Measurements from ENCODE around the gene TSPAN5. TPM values are rescaled to one million over a fixed set of nuclear protein-coding genes. Genes with fewer than 3 reads are reported as not detected.

The TSPAN5 gene
- total and polyA plus RNA-seq, 11 donors = 1.0 to 10.2 (median 5.6) TPM

GRCh38 chr4:98700656-98701055 is 42.2 kb upstream of the TSPAN5 start:
- Histone ChIP-seq H3K9me3 (peaks cover 0 to 25% (median 0%) of the 10 kb centered on the region in 12 donors), H3K4me1 (no peaks in the 10 kb centered on the region), H3K27me3 (no peaks in the 10 kb centered on the region), H3K27ac (no peak overlapping the region), H3K4me3 (no peak overlapping the region), H3K36me3 (no peaks in the 10 kb centered on the region)
- intact Hi-C loops (cut with DNase I) = no loop called here
- ATAC-seq (no peak), DNase-seq (no peak)
- WGBS, 4 donors = 78 to 88% (median 83%) methylated on average over 3 of the region's 3 CpGs
- TF ChIP-seq POLR2A (IDR thresholded peaks at IDR 0.05) = no peak
- no peak for TF ChIP-seq CTCF (IDR thresholded peaks at IDR 0.05)

- Histone ChIP-seq H3K36me3 (no peaks in the 10 kb centered on the region), H3K9me3 (peaks cover 0 to 18% (median 0%) of the 10 kb centered on the region in 12 donors), H3K27ac (no peak overlapping the region), H3K4me1 (no peaks in the 10 kb centered on the region), H3K4me3 (no peak overlapping the region), H3K27me3 (no peaks in the 10 kb centered on the region)
- no peak for ATAC-seq
- no peak for DNase-seq
- intact Hi-C loops (cut with DNase I) = no loop called here
- TF ChIP-seq CTCF (IDR thresholded peaks at IDR 0.05) (no peak), POLR2A (IDR thresholded peaks at IDR 0.05) (no peak)
- WGBS, 4 donors = 90 to 92% (median 92%) methylated on average over 10 of the region's 10 CpGs
Observed at GRCh38 chr4:98694076-98694475, 35.7 kb upstream of the TSPAN5 start.

- intact Hi-C loops (cut with DNase I) = no loop called here
- no peak for DNase-seq
- no peaks in the 10 kb centered on the region for H3K27me3 ChIP-seq
- H3K4me3 ChIP-seq = no peak overlapping the region
- TF ChIP-seq POLR2A (IDR thresholded peaks at IDR 0.05) = no peak
- TF ChIP-seq CTCF (IDR thresholded peaks at IDR 0.05) = no peak
- peaks cover 0 to 6% (median 0%) of the 10 kb centered on the region in 12 donors for H3K9me3 ChIP-seq
- ATAC-seq = no peak
- 42 to 53% (median 50%) methylated on average over 7 of the region's 7 CpGs for WGBS, 4 donors
- peaks cover 0 to 9% (median 0%) of the 10 kb centered on the region in 12 donors for H3K4me1 ChIP-seq
- no peaks in the 10 kb centered on the region for H3K36me3 ChIP-seq
- H3K27ac ChIP-seq = no peak overlapping the region
Observed at GRCh38 chr4:98692411-98692810, 34.0 kb upstream of the TSPAN5 start.

- Histone ChIP-seq H3K9me3 (no peaks in the 10 kb centered on the region), H3K36me3 (no peaks in the 10 kb centered on the region), H3K27me3 (no peaks in the 10 kb centered on the region), H3K4me1 (peaks cover 0 to 9% (median 0%) of the 10 kb centered on the region in 12 donors), H3K4me3 (no peak overlapping the region), H3K27ac (no peak overlapping the region)
- intact Hi-C loops (cut with DNase I) = no loop called here
- TF ChIP-seq POLR2A (IDR thresholded peaks at IDR 0.05) = no peak
- no peak for TF ChIP-seq CTCF (IDR thresholded peaks at IDR 0.05)
- 70 to 82% (median 75%) methylated on average over 4 of the region's 4 CpGs for WGBS, 4 donors
- DNase-seq (no peak), ATAC-seq (no peak)
Observed at GRCh38 chr4:98691588-98691987, 33.2 kb upstream of the TSPAN5 start.

Measured in heart left ventricle (tissue), 16 donors.